ENCODE results near the gene RAD51B. TPM values are rescaled to one million over a fixed set of nuclear protein-coding genes. Genes with fewer than 3 reads are reported as not detected.

RAD51B gene
- total RNA-seq, 2 donors from 2014 or later: 22.8 to 33.8 TPM

- no peak for TF ChIP-seq CTCF (conservative IDR thresholded peaks at IDR 0.05)
- Mint-ChIP-seq H3K9me3 (peaks cover 38% of the 10 kb centered on the region), H3K27me3 (ENCODE audit: insufficient read depth) (peaks cover 28% of the 10 kb centered on the region), H3K27ac (no peak overlapping the region), H3K4me3 (no peak overlapping the region), H3K4me1 (peaks cover 12% of the 10 kb centered on the region), H3K36me3 (ENCODE audit: low read depth) (peaks cover 25% of the 10 kb centered on the region)
- no peak overlapping the region for H3K9ac ChIP-seq (ENCODE audit: extremely low read depth, low read length, poor library complexity, severe bottlenecking)
- peaks cover 18% of the 10 kb centered on the region for H3K27me3 ChIP-seq (ENCODE audit: control insufficient read depth, insufficient read depth, low read length, poor library complexity, severe bottlenecking)
- H3K27ac ChIP-seq (ENCODE audit: low read depth, low read length): no peak overlapping the region
- no peaks in the 10 kb centered on the region for H3K36me3 ChIP-seq (ENCODE audit: control insufficient read depth, insufficient read depth, low read length)
- H3K9me3 ChIP-seq (ENCODE audit: control insufficient read depth, low read length): peaks cover 44% of the 10 kb centered on the region
- no peak for DNase-seq
- H3K4me1 ChIP-seq (ENCODE audit: control insufficient read depth, insufficient read depth, low read length): peaks cover 6% of the 10 kb centered on the region
- 36% methylated on average over 1 of the region's 1 CpG; no CpG with 5 or more reads in 1 of the 2 experiments for WGBS, 2 experiments (ENCODE audit: insufficient coverage in 1 of 2, insufficient read length in 1 of 2)
- H3K4me3 ChIP-seq (ENCODE audit: low read length): no peak overlapping the region
Measured at GRCh38 chr14:68104518-68104917, 284.9 kb downstream of the RAD51B start.

GRCh38 chr14:68105816-68106215 lies 286.2 kb downstream of the RAD51B start:
- Mint-ChIP-seq H3K4me3 (no peak overlapping the region), H3K36me3 (ENCODE audit: low read depth) (peaks cover 16% of the 10 kb centered on the region), H3K9me3 (peaks cover 28% of the 10 kb centered on the region), H3K4me1 (peaks cover 12% of the 10 kb centered on the region), H3K27ac (no peak overlapping the region), H3K27me3 (ENCODE audit: insufficient read depth) (peaks cover 31% of the 10 kb centered on the region)
- 45 to 52% methylated on average over 1 of the region's 2 CpGs for WGBS, 2 experiments (ENCODE audit: insufficient coverage in 1 of 2, insufficient read length in 1 of 2)
- H3K9me3 ChIP-seq (ENCODE audit: control insufficient read depth, low read length): peaks cover 31% of the 10 kb centered on the region
- no peak overlapping the region for H3K9ac ChIP-seq (ENCODE audit: extremely low read depth, low read length, poor library complexity, severe bottlenecking)
- no peaks in the 10 kb centered on the region for H3K36me3 ChIP-seq (ENCODE audit: control insufficient read depth, insufficient read depth, low read length)
- H3K4me3 ChIP-seq (ENCODE audit: low read length): no peak overlapping the region
- peaks cover 18% of the 10 kb centered on the region for H3K27me3 ChIP-seq (ENCODE audit: control insufficient read depth, insufficient read depth, low read length, poor library complexity, severe bottlenecking)
- no peak for DNase-seq
- H3K27ac ChIP-seq (ENCODE audit: low read depth, low read length): no peak overlapping the region
- TF ChIP-seq CTCF (conservative IDR thresholded peaks at IDR 0.05): no peak
- peaks cover 6% of the 10 kb centered on the region for H3K4me1 ChIP-seq (ENCODE audit: control insufficient read depth, insufficient read depth, low read length)

- Histone ChIP-seq H3K4me1 (ENCODE audit: control insufficient read depth, insufficient read depth, low read length) (peaks cover 6% of the 10 kb centered on the region), H3K4me3 (ENCODE audit: low read length) (no peak overlapping the region), H3K36me3 (ENCODE audit: control insufficient read depth, insufficient read depth, low read length) (no peaks in the 10 kb centered on the region), H3K27me3 (ENCODE audit: control insufficient read depth, insufficient read depth, low read length, poor library complexity, severe bottlenecking) (peaks cover 18% of the 10 kb centered on the region), H3K27ac (ENCODE audit: low read depth, low read length) (no peak overlapping the region), H3K9me3 (ENCODE audit: control insufficient read depth, low read length) (peaks cover 24% of the 10 kb centered on the region), H3K9ac (ENCODE audit: extremely low read depth, low read length, poor library complexity, severe bottlenecking) (no peak overlapping the region)
- 67 to 80% methylated on average over 1 of the region's 1 CpG for WGBS, 2 experiments (ENCODE audit: insufficient coverage in 1 of 2, insufficient read length in 1 of 2)
- Mint-ChIP-seq H3K36me3 (ENCODE audit: low read depth) (peaks cover 10% of the 10 kb centered on the region), H3K4me3 (no peak overlapping the region), H3K9me3 (peaks cover 21% of the 10 kb centered on the region), H3K27ac (no peak overlapping the region), H3K4me1 (peaks cover 12% of the 10 kb centered on the region), H3K27me3 (ENCODE audit: insufficient read depth) (peaks cover 31% of the 10 kb centered on the region)
- DNase-seq: no peak
- no peak for TF ChIP-seq CTCF (conservative IDR thresholded peaks at IDR 0.05)
Measured at GRCh38 chr14:68106456-68106855, 286.9 kb downstream of the RAD51B start.

Data from endodermal cell (in vitro differentiated cells).